GM20431 (cell line): ENCODE data around the gene TMEM218.
"Not testable (repeated sequence)": the region's sequence is repeated elsewhere in the genome, so short reads cannot be mapped to it uniquely, and the experiment has no call there.

Source experiments
- in situ Hi-C: fragments of 300-500 bp; cut with MseI, MboI; formaldehyde crosslinking; loops from one replicate; pipeline ENCODE4 v1.15.0; 2020; ENCODE audit warnings: low sequenced_read_pairs; ENCODE audit not compliant: unreplicated experiment

The TMEM218 gene

GRCh38 chr11:125091877-125092664 lies 19.4 kb downstream of the TMEM218 start:
- in situ Hi-C loops: no loop called here

GRCh38 chr11:125091247-125091876 lies 20.1 kb downstream of the TMEM218 start:
- in situ Hi-C loops: no loop called here

GRCh38 chr11:125090816-125091215 lies 20.6 kb downstream of the TMEM218 start:
- in situ Hi-C loops: no loop called here

GRCh38 chr11:125090151-125090550 lies 21.3 kb downstream of the TMEM218 start:
- in situ Hi-C loops: not testable (repeated sequence)

- in situ Hi-C loops: not testable (repeated sequence)
These were observed 21.9 kb downstream of the TMEM218 start for GRCh38 chr11:125089481-125089880.

GRCh38 chr11:125088576-125089455 lies 22.6 kb downstream of the TMEM218 start:
- in situ Hi-C loops: no loop called here

GRCh38 chr11:125088123-125088522 lies 23.3 kb downstream of the TMEM218 start:
- in situ Hi-C loops: no loop called here

- in situ Hi-C loops: no loop called here
These were observed 24.7 kb downstream of the TMEM218 start for GRCh38 chr11:125086633-125087296.

- in situ Hi-C loops: no loop called here
These were observed 25.9 kb downstream of the TMEM218 start for GRCh38 chr11:125085301-125086081.

- in situ Hi-C loops: no loop called here
These were observed 26.6 kb downstream of the TMEM218 start for GRCh38 chr11:125084761-125085231.

- in situ Hi-C loops: no loop called here
These were observed 27.4 kb downstream of the TMEM218 start for GRCh38 chr11:125084057-125084416.

GRCh38 chr11:125083312-125084056 lies 27.9 kb downstream of the TMEM218 start:
- in situ Hi-C loops: no loop called here

- in situ Hi-C loops: no loop called here
These were observed 28.7 kb downstream of the TMEM218 start for GRCh38 chr11:125082611-125083311.

GRCh38 chr11:125082040-125082439 lies 29.4 kb downstream of the TMEM218 start:
- in situ Hi-C loops: no loop called here

GRCh38 chr11:125081098-125081798 lies 30.2 kb downstream of the TMEM218 start:
- in situ Hi-C loops: no loop called here

- in situ Hi-C loops: no loop called here
These were observed 30.9 kb downstream of the TMEM218 start for GRCh38 chr11:125080531-125080911.

GRCh38 chr11:125079878-125080530 lies 31.4 kb downstream of the TMEM218 start:
- in situ Hi-C loops: no loop called here
